Measurements from ENCODE around the gene ADGRG1.

GRCh38 chr16:57600048-57600835, 28.2 kb upstream of the ADGRG1 start:
- TF ChIP-seq, protein P1, sequence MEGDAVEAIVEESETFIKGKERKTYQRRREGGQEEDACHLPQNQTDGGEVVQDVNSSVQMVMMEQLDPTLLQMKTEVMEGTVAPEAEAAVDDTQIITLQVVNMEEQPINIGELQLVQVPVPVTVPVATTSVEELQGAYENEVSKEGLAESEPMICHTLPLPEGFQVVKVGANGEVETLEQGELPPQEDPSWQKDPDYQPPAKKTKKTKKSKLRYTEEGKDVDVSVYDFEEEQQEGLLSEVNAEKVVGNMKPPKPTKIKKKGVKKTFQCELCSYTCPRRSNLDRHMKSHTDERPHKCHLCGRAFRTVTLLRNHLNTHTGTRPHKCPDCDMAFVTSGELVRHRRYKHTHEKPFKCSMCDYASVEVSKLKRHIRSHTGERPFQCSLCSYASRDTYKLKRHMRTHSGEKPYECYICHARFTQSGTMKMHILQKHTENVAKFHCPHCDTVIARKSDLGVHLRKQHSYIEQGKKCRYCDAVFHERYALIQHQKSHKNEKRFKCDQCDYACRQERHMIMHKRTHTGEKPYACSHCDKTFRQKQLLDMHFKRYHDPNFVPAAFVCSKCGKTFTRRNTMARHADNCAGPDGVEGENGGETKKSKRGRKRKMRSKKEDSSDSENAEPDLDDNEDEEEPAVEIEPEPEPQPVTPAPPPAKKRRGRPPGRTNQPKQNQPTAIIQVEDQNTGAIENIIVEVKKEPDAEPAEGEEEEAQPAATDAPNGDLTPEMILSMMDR (IDR thresholded peaks at IDR 0.05; ENCODE audit: poor library complexity) = peak; percentile 70
- TF ChIP-seq EZH2 (IDR thresholded peaks at IDR 0.05; ENCODE audit: borderline replicate concordance) = no peak
